Ascending aorta (tissue), 2 donors: ENCODE results near the gene DDAH1. TPM values are rescaled to one million over a fixed set of nuclear protein-coding genes. Genes with fewer than 3 reads are reported as not detected.

ENCODE experiments used
- DNase-seq, 2 donors: peaks; one replicate each; pipeline ENCODE4 v3.0.0-alpha.2; 2019; ENCODE audit warnings: low spot score in 2 of 2
- H3K27ac ChIP-seq, 2 donors: fragments of 200-600 bp; sonication (generic); one replicate each; pipeline ENCODE4 v1.5.1; 2016 to 2017; ENCODE audit warnings: mild to moderate bottlenecking in 1 of 2
- H3K27me3 ChIP-seq: fragments of 200-600 bp; sonication (generic); one replicate; pipeline ENCODE4 v1.5.1; 2017
- H3K36me3 ChIP-seq, 2 donors: fragments of 200-600 bp; sonication (generic); one replicate each; pipeline ENCODE4 v1.5.1; 2016
- H3K4me1 ChIP-seq, 2 donors: fragments of 200-600 bp; sonication (generic); one replicate each; pipeline ENCODE4 v1.5.1; 2016 to 2017; ENCODE audit warnings: mild to moderate bottlenecking in 1 of 2
- H3K4me3 ChIP-seq, 2 donors: fragments of 200-600 bp; sonication (generic); one replicate each; pipeline ENCODE4 v1.5.1; 2016 to 2017; ENCODE audit warnings: mild to moderate bottlenecking in 1 of 2
- H3K9me3 ChIP-seq, 2 donors: fragments of 200-600 bp; sonication (generic); one replicate each; pipeline ENCODE4 v1.5.1; 2016
- CTCF ChIP-seq, 3 experiments: fragments of 200-600 bp in 2 of 3; fragments of 450-650 bp in 1 of 3; sonication (generic) in 2 of 3; IDR thresholded peaks; one replicate each; pipeline ENCODE4 v1.5.1; 2016 to 2019; ENCODE audit warnings: antibody characterized with exemption in 3 of 3, mild to moderate bottlenecking in 1 of 3, moderate library complexity in 1 of 3
- intact Hi-C: fragments of 100-400 bp; cut with DNase I; formaldehyde crosslinking; loops from one replicate; pipeline ENCODE4 v1.15.1; 2023
- total RNA-seq: library from RNA; depleted of rRNA; stranded (reverse); fragments of >200 nt; gene quantifications from one replicate; pipeline ENCODE4 v1.1.0, GENCODE V29; 2016

DDAH1 gene
- total RNA-seq, 1 donor from 2014 or later, result 8.5 TPM

DNA sequence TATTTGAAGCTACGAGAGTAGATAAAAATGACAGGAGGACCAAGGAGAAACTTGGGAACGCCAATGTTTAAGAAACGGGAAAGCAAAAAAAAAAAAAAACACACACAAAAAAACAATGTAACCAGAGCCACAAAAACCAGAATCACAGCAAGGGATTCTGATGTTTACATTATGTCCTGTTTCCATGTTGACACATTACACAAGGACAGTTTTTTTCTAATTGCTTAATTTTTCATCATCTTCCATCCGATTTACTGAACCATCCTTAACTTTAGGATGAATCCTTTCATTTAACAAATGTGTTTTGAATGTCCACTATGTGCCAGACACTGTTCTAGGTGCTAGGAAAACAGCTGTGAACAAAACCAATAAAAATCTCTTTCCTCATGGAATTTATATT, 187.2 kb downstream of the DDAH1 start:
- peak overlapping the region in 1 of 2 donors; percentile 70 for H3K27ac ChIP-seq
- no peak overlapping the region for H3K4me3 ChIP-seq
- no peaks in the 10 kb centered on the region for H3K27me3 ChIP-seq
- intact Hi-C loops, result loop anchor here (5.0 to 10.0 kb wide), 3 partner anchors 773 to 1637 kb away; partner anchors contain the start of genes GNG5, HS2ST1, SELENOF and SPATA1
- no peaks in the 10 kb centered on the region for H3K9me3 ChIP-seq
- no peak for TF ChIP-seq CTCF (IDR thresholded peaks at IDR 0.05)
- DNase-seq, result no peak
- peaks cover 8 to 15% of the 10 kb centered on the region in 2 donors for H3K4me1 ChIP-seq
- no peaks in the 10 kb centered on the region for H3K36me3 ChIP-seq

GRCh38 chr1:85276978-85277639, 187.8 kb downstream of the DDAH1 start:
- intact Hi-C loops, result loop anchor here (1.0 to 10.0 kb wide), 4 partner anchors 18 to 1638 kb away; partner anchors contain the start of genes C1orf52, GNG5, HS2ST1 and SELENOF
- Histone ChIP-seq H3K9me3 (no peaks in the 10 kb centered on the region), H3K4me3 (peak overlapping the region in 1 of 2 donors; percentile 82), H3K4me1 (peaks cover 8 to 15% of the 10 kb centered on the region in 2 donors), H3K27me3 (no peaks in the 10 kb centered on the region), H3K36me3 (no peaks in the 10 kb centered on the region), H3K27ac (peak overlapping the region; percentile 93 to 97)
- no peak for DNase-seq
- TF ChIP-seq CTCF (IDR thresholded peaks at IDR 0.05), result no peak

GRCh38 chr1:85276215-85276977, 188.6 kb downstream of the DDAH1 start, which contains the start of gene BCL10:
Gene BCL10, minus strand, starts transcription at chr1:85276632. Its CDS starts 280 bp downstream, at chr1:85276352.
- peak; percentile 95 to 99 for DNase-seq
- H3K27ac ChIP-seq, result peak within 1 kb of the TSS; percentile 93 to 97
- no peaks in the 10 kb centered on the region for H3K36me3 ChIP-seq
- intact Hi-C loops, result loop anchor here (1.0 to 10.0 kb wide), 4 partner anchors 17 to 1638 kb away; partner anchors contain the start of genes C1orf52, GNG5, HS2ST1 and SELENOF
- no peaks in the 10 kb centered on the region for H3K9me3 ChIP-seq
- H3K4me3 ChIP-seq, result peak within 1 kb of the TSS; percentile 75 to 82
- H3K4me1 ChIP-seq, result peaks cover 8 to 17% of the 10 kb centered on the region in 2 donors
- H3K27me3 ChIP-seq, result no peaks in the 10 kb centered on the region
- no peak for TF ChIP-seq CTCF (IDR thresholded peaks at IDR 0.05)

- DNase-seq, result no peak
- peak overlapping the region; percentile 75 to 82 for H3K4me3 ChIP-seq
- H3K27ac ChIP-seq, result peak overlapping the region; percentile 93 to 97
- H3K9me3 ChIP-seq, result no peaks in the 10 kb centered on the region
- intact Hi-C loops, result loop anchor here (1.0 to 10.0 kb wide), 4 partner anchors 16 to 1639 kb away; partner anchors contain the start of genes C1orf52, GNG5, HS2ST1 and SELENOF
- no peak for TF ChIP-seq CTCF (IDR thresholded peaks at IDR 0.05)
- H3K27me3 ChIP-seq, result no peaks in the 10 kb centered on the region
- peaks cover 8 to 17% of the 10 kb centered on the region in 2 donors for H3K4me1 ChIP-seq
- peaks cover 1 to 3% of the 10 kb centered on the region in 2 donors for H3K36me3 ChIP-seq
Measured at GRCh38 chr1:85275701-85276214, 189.2 kb downstream of the DDAH1 start.

DNA sequence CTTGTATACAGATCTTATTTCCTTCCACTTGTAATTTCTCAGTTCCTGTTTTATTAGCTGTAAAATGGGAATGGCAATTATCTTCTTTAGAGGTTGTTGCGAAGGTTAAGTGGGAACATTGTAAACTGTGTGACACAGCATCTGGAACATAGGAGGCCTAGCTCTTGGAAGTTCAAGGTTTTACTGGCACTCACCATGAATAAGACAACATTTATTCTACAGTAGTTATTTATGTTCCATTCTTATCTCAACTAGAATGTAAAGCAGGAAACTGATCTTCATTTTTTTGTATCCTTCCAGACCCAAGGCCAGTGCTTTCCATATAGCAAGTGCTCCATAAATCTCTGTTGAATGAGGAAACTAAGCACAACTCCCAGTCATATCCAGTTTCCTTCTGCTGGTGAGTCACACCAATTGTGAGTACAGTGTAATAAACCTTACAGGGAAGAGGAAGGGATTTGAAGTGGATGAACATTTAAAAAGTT, 189.9 kb downstream of the DDAH1 start:
- no peak for TF ChIP-seq CTCF (IDR thresholded peaks at IDR 0.05)
- Histone ChIP-seq H3K4me3 (peak overlapping the region; percentile 75 to 82), H3K9me3 (no peaks in the 10 kb centered on the region), H3K36me3 (peaks cover 9 to 10% of the 10 kb centered on the region in 2 donors), H3K27me3 (no peaks in the 10 kb centered on the region), H3K27ac (peak overlapping the region; percentile 93 to 97), H3K4me1 (peaks cover 8 to 17% of the 10 kb centered on the region in 2 donors)
- no peak for DNase-seq
- intact Hi-C loops, result loop anchor here (5.0 to 10.0 kb wide), 3 partner anchors 770 to 1640 kb away; partner anchors contain the start of genes GNG5, HS2ST1, SELENOF and SPATA1
